IMR-90 (cell line): ENCODE measurements around the gene ZDHHC12. TPM values are rescaled to one million over a fixed set of nuclear protein-coding genes. Genes with fewer than 3 reads are reported as not detected.

Source experiments
- ATAC-seq: fragments of 200-7000 bp; cut with Tn5 transposase; 2 replicates; pipeline ENCODE4 v1.9.1; 2020; ENCODE audit warnings: low read depth, mild to moderate bottlenecking, moderate library complexity
- BruUV-seq: library from RNA; stranded (reverse); fragments of 400-500 nt; replicated peaks from 2 replicates; lab custom pipeline; 2021; lab: Mats Ljungman, UMichigan
- CTCF ChIA-PET: fragments of 300-600 bp; formaldehyde crosslinking; extraction: SDS; loops from one replicate; lab custom pipeline; 2021; ENCODE audit warnings: antibody characterized with exemption; lab: Yijun Ruan, JAX
- POLR2A ChIA-PET: fragments of 300-600 bp; sonication (Branson Sonifier 250); formaldehyde crosslinking; loops from one replicate; lab custom pipeline; 2022; ENCODE audit warnings: antibody characterized with exemption; ENCODE audit not compliant: unreplicated experiment; lab: Charles Lee
- DNase-seq: peaks from one replicate; pipeline ENCODE4 v3.0.0; 2013
- H2AFZ ChIP-seq: replicated peaks from 2 replicates; pipeline ENCODE3; 2013; ENCODE audit warnings: low read length, mild to moderate bottlenecking; ENCODE audit not compliant: poor library complexity
- H2AK5ac ChIP-seq: 2 replicates; pipeline ENCODE4 v1.6.1; 2013; ENCODE audit warnings: low read depth, low read length, inconsistent platforms
- H2AK9ac ChIP-seq: replicated peaks from 2 replicates; pipeline ENCODE3; 2013; ENCODE audit warnings: mild to moderate bottlenecking, low read depth, low read length, moderate library complexity; ENCODE audit not compliant: poor library complexity
- H2BK120ac ChIP-seq: 2 replicates; pipeline ENCODE4 v1.6.1; 2013; ENCODE audit warnings: low read depth, low read length, inconsistent platforms
- H2BK15ac ChIP-seq: 3 replicates; pipeline ENCODE4 v1.6.1; 2013; ENCODE audit warnings: low read depth, low read length, inconsistent platforms
- H2BK20ac ChIP-seq: 2 replicates; pipeline ENCODE4 v1.6.1; 2013; ENCODE audit warnings: low read depth, mild to moderate bottlenecking, inconsistent platforms, low read length, moderate library complexity
- H2BK5ac ChIP-seq: 2 replicates; pipeline ENCODE4 v1.6.1; 2013; ENCODE audit warnings: mild to moderate bottlenecking, low read depth, low read length, inconsistent platforms; ENCODE audit not compliant: poor library complexity, severe bottlenecking
- H3K14ac ChIP-seq: replicated peaks from 2 replicates; pipeline ENCODE4 v1.6.1; 2013; ENCODE audit warnings: low read depth, low read length, inconsistent platforms
- H3K18ac ChIP-seq: 2 replicates; pipeline ENCODE4 v1.6.1; 2013; ENCODE audit warnings: low read depth, low read length, control low read depth
- H3K23ac ChIP-seq: 2 replicates; pipeline ENCODE4 v1.6.1; 2013; ENCODE audit warnings: low read depth, low read length, inconsistent platforms
- H3K27ac ChIP-seq: 2 replicates; pipeline ENCODE4 v1.5.1; 2013; ENCODE audit warnings: mild to moderate bottlenecking, control low read depth, low read length; ENCODE audit not compliant: insufficient read depth
- H3K27me3 ChIP-seq: 2 replicates; pipeline ENCODE4 v1.6.1; 2013; ENCODE audit warnings: low read length; ENCODE audit not compliant: control insufficient read depth, insufficient read depth
- H3K36me3 ChIP-seq: 2 replicates; pipeline ENCODE4 v1.6.1; 2013; ENCODE audit warnings: low read length, mixed read lengths; ENCODE audit not compliant: control insufficient read depth, insufficient read depth
- H3K4ac ChIP-seq: 2 replicates; pipeline ENCODE4 v1.6.1; 2013; ENCODE audit warnings: low read depth, low read length, inconsistent platforms
- H3K4me1 ChIP-seq: 2 replicates; pipeline ENCODE4 v1.6.1; 2013; ENCODE audit warnings: low read length, mixed read lengths; ENCODE audit not compliant: control insufficient read depth, insufficient read depth
- H3K4me2 ChIP-seq: 2 replicates; pipeline ENCODE4 v1.6.1; 2013; ENCODE audit warnings: low read depth, mild to moderate bottlenecking, control low read depth, low read length, moderate library complexity
- H3K4me3 ChIP-seq: 2 replicates; pipeline ENCODE4 v1.5.1; 2013; ENCODE audit warnings: low read depth, mild to moderate bottlenecking, control low read depth, low read length, moderate library complexity; ENCODE audit not compliant: insufficient read depth
- H3K56ac ChIP-seq: 2 replicates; pipeline ENCODE4 v1.6.1; 2013; ENCODE audit warnings: low read length, inconsistent platforms; ENCODE audit not compliant: insufficient read depth; ENCODE audit errors: extremely low read depth
- H3K79me1 ChIP-seq, 2 experiments: 2 replicates each; pipeline ENCODE4 v1.6.1; 2013; ENCODE audit warnings: low read length in 2 of 2, inconsistent platforms in 1 of 2, low read depth in 1 of 2
- H3K9ac ChIP-seq: 2 replicates; pipeline ENCODE4 v1.6.1; 2013; ENCODE audit warnings: low read depth, low read length, control low read depth
- H3K9me1 ChIP-seq: 2 replicates; pipeline ENCODE4 v1.6.1; 2013; ENCODE audit warnings: low read length, inconsistent platforms; ENCODE audit not compliant: insufficient read depth
- H3K9me3 ChIP-seq: 2 replicates; pipeline ENCODE4 v1.6.1; 2013; ENCODE audit warnings: low read length; ENCODE audit not compliant: control insufficient read depth, insufficient read depth
- H4K20me1 ChIP-seq: 2 replicates; pipeline ENCODE4 v1.6.1; 2013; ENCODE audit warnings: low read length, inconsistent platforms; ENCODE audit not compliant: insufficient read depth
- H4K5ac ChIP-seq: 2 replicates; pipeline ENCODE4 v1.6.1; 2013; ENCODE audit warnings: mild to moderate bottlenecking, low read depth, low read length, control low read depth
- H4K8ac ChIP-seq, 2 experiments: 2 replicates each; pipeline ENCODE4 v1.6.1; 2013; ENCODE audit warnings: low read depth in 2 of 2, low read length in 2 of 2, control low read depth in 1 of 2, inconsistent platforms in 1 of 2
- H4K91ac ChIP-seq: 2 replicates; pipeline ENCODE4 v1.6.1; 2013; ENCODE audit warnings: low read depth, low read length, inconsistent platforms; ENCODE audit not compliant: insufficient read depth
- BHLHE40 ChIP-seq: fragments of 150-350 bp; IDR thresholded peaks from 2 replicates; pipeline ENCODE4 v1.6.1; 2016; ENCODE audit warnings: mild to moderate bottlenecking, low read depth, low read length
- CEBPB ChIP-seq: IDR thresholded peaks from 2 replicates; pipeline ENCODE4 v1.6.1; 2012; ENCODE audit warnings: low read depth, low read length, improper control_type of control experiment
- MXI1 ChIP-seq: IDR thresholded peaks from 2 replicates; pipeline ENCODE4 v1.6.1; 2012; ENCODE audit warnings: low read depth, mild to moderate bottlenecking, low read length, moderate library complexity, borderline replicate concordance
- USF2 ChIP-seq: fragments of 150-350 bp; IDR thresholded peaks from 2 replicates; pipeline ENCODE4 v1.6.1; 2017; ENCODE audit warnings: mild to moderate bottlenecking, antibody characterized with exemption, low read length, low read depth
- WGBS, 2 experiments: methylation state at CpG; one replicate each; pipeline versions ENCODE4 v1.1.5 to v1.1.7; 2013; ENCODE audit warnings: missing lambda C conversion rate in 2 of 2; ENCODE audit not compliant: insufficient read length in 1 of 2; ENCODE audit errors: extremely low coverage in 2 of 2; 5-methylcytosine and 5-hydroxymethylcytosine counted together
- dilution Hi-C: fragments of 300-500 bp; cut with HindIII; formaldehyde crosslinking; loops from one replicate; pipeline ENCODE4 v1.14.3; 2018; ENCODE audit warnings: low sequenced_read_pairs; ENCODE audit not compliant: unreplicated experiment
- in situ Hi-C: fragments of 300-500 bp; cut with MboI; formaldehyde crosslinking; loops from 3 replicates; pipeline ENCODE4 v1.14.3; 2019; ENCODE audit warnings: low sequenced_read_pairs, inconsistent platforms, mixed read lengths
- intact Hi-C: fragments of 100-400 bp; cut with micrococcal nuclease; formaldehyde crosslinking; loops from 2 replicates; pipeline ENCODE4 v1.10.0; 2022
- polyA plus RNA-seq, 3 experiments: library from polyadenylated mRNA; depleted of rRNA; stranded (reverse); fragments of >200 nt; gene quantifications; 2 replicates each; pipeline ENCODE4 v1.2.3, GENCODE V29; 2012; ENCODE audit warnings: low replicate concordance in 1 of 3
- total RNA-seq: library from RNA; depleted of rRNA; stranded (reverse); fragments of >200 nt; gene quantifications from 2 replicates; pipeline ENCODE4 v1.2.3, GENCODE V29; 2012

ZDHHC12 gene
- total and polyA plus RNA-seq, 2 of the 4 experiments (the other 2 are of a cell fraction), result 16.7 to 60.7 TPM

- Histone ChIP-seq H2AFZ (peak overlapping the region; percentile 82), H3K4ac (peak overlapping the region; percentile 98), H3K9me1 (peaks cover 22% of the 10 kb centered on the region), H3K4me2 (peak overlapping the region; percentile 93), H3K4me1 (peaks cover 17% of the 10 kb centered on the region), H3K27me3 (no peaks in the 10 kb centered on the region), H3K56ac (peak overlapping the region; percentile 78), H3K27ac (peak overlapping the region; percentile 68), H3K9me3 (no peaks in the 10 kb centered on the region), H2BK5ac (peak overlapping the region; percentile 61), H2BK20ac (peak overlapping the region; percentile 46; the same call in 1 of the 2 replicates), H2AK9ac (peak overlapping the region; percentile 99), H4K20me1 (no peaks in the 10 kb centered on the region), H3K14ac (peak overlapping the region; percentile 100), H3K23ac (peak overlapping the region; percentile 98), H4K5ac (peak overlapping the region; percentile 59), H3K18ac (peak overlapping the region; percentile 43), H3K4me3 (peak overlapping the region; percentile 57), H3K79me1 (peaks cover 27 to 52% of the 10 kb centered on the region in 2 experiments), H4K8ac (peak overlapping the region; percentile 71 to 97), H4K91ac (peak overlapping the region; percentile 76), H2BK15ac (0 out of 3 replicates have a peak overlapping the region, but pooled peaks have one; percentile 29), H2AK5ac (peak overlapping the region; percentile 84), H3K9ac (peak overlapping the region; percentile 82), H3K36me3 (no peaks in the 10 kb centered on the region), H2BK120ac (peak overlapping the region; percentile 61)
- WGBS, 2 experiments, result 3% methylated on average over 6 of the region's 21 CpGs; no CpG with 5 or more reads in 1 of the 2 experiments
- intact Hi-C loops, result no loop called here
- peak; percentile 19 for DNase-seq
- in situ Hi-C loops, result no loop called here
- POLR2A ChIA-PET, result interaction anchor here (0.7 kb wide), 1 partner anchor 40 kb away, joined by 5 read pairs; no protein-coding TSS in a partner anchor
- dilution Hi-C loops, result no loop called here
- TF ChIP-seq USF2, result no peak
- TF ChIP-seq MXI1, result peak; percentile 42; the same call in 1 of the 2 replicates
- TF ChIP-seq CEBPB, result 0 out of 2 replicates have a peak, but pooled peaks have one; percentile 8
- TF ChIP-seq BHLHE40, result peak; percentile 60
- ATAC-seq, result peak; percentile 34
- BruUV-seq, result no TSS peak
- CTCF ChIA-PET, result no interaction called here
Observed at GRCh38 chr9:128683340-128684064, 40.4 kb downstream of the ZDHHC12 start.
